Measurements from ENCODE around the gene PDLIM5. TPM values are rescaled to one million over a fixed set of nuclear protein-coding genes. Genes with fewer than 3 reads are reported as not detected.
A peak's percentile ranks its signal among the peaks of the same experiment; 100 is the strongest.

The PDLIM5 gene
- total RNA-seq, 1 experiment from 2014 or later = 53.8 TPM

GRCh38 chr4:94448815-94449375 is 2.8 kb upstream of the PDLIM5 start:
- Histone ChIP-seq H2AFZ (ENCODE audit: low read length) (no peak overlapping the region), H3K4me1 (ENCODE audit: low read length) (peaks cover 24% of the 10 kb centered on the region), H3K9me2 (replicated peaks; ENCODE audit: insufficient read depth, low read length) (no peaks in the 10 kb centered on the region), H3K27me3 (ENCODE audit: low read length) (no peaks in the 10 kb centered on the region), H3K4me3 (ENCODE audit: low read length) (no peak overlapping the region), H3K9ac (ENCODE audit: low read length) (no peak overlapping the region), H3K79me2 (ENCODE audit: low read length) (peaks cover 18% of the 10 kb centered on the region), H3K9me3 (ENCODE audit: low read length) (no peaks in the 10 kb centered on the region), H3K27ac (ENCODE audit: low read length) (no peak overlapping the region), H3K4me2 (ENCODE audit: low read depth, low read length, poor library complexity, severe bottlenecking) (no peak overlapping the region), H4K20me1 (ENCODE audit: insufficient read depth, low read depth, low read length) (no peaks in the 10 kb centered on the region), H3K36me3 (ENCODE audit: insufficient read depth, low read length) (no peaks in the 10 kb centered on the region)
- no peak for DNase-seq

GRCh38 chr4:94451051-94451694 is 569 bp upstream of the PDLIM5 start:
- H3K4me3 ChIP-seq (ENCODE audit: low read length) = peak overlapping the region; percentile 88
- peak overlapping the region; percentile 97 for H3K4me2 ChIP-seq (ENCODE audit: low read depth, low read length, poor library complexity, severe bottlenecking)
- peak; percentile 43 for DNase-seq
- no peaks in the 10 kb centered on the region for H3K27me3 ChIP-seq (ENCODE audit: low read length)
- peaks cover 31% of the 10 kb centered on the region for H3K4me1 ChIP-seq (ENCODE audit: low read length)
- H3K79me2 ChIP-seq (ENCODE audit: low read length) = peaks cover 40% of the 10 kb centered on the region
- no peak overlapping the region for H3K27ac ChIP-seq (ENCODE audit: low read length)
- peaks cover 11% of the 10 kb centered on the region for H3K36me3 ChIP-seq (ENCODE audit: insufficient read depth, low read length)
- H3K9me3 ChIP-seq (ENCODE audit: low read length) = no peaks in the 10 kb centered on the region
- peak overlapping the region; percentile 62 for H3K9ac ChIP-seq (ENCODE audit: low read length)
- no peaks in the 10 kb centered on the region for H4K20me1 ChIP-seq (ENCODE audit: insufficient read depth, low read depth, low read length)
- H2AFZ ChIP-seq (ENCODE audit: low read length) = peak overlapping the region; percentile 99
- H3K9me2 ChIP-seq (replicated peaks; ENCODE audit: insufficient read depth, low read length) = no peaks in the 10 kb centered on the region

- Histone ChIP-seq H4K20me1 (ENCODE audit: insufficient read depth, low read depth, low read length) (no peaks in the 10 kb centered on the region), H3K9me3 (ENCODE audit: low read length) (no peaks in the 10 kb centered on the region), H3K4me1 (ENCODE audit: low read length) (peaks cover 45% of the 10 kb centered on the region), H3K4me2 (ENCODE audit: low read depth, low read length, poor library complexity, severe bottlenecking) (peak overlapping the region; percentile 97), H3K4me3 (ENCODE audit: low read length) (peak overlapping the region; percentile 88), H3K27ac (ENCODE audit: low read length) (peak overlapping the region; percentile 46), H3K9me2 (replicated peaks; ENCODE audit: insufficient read depth, low read length) (no peaks in the 10 kb centered on the region), H3K9ac (ENCODE audit: low read length) (peak overlapping the region; percentile 84), H3K79me2 (ENCODE audit: low read length) (peaks cover 54% of the 10 kb centered on the region), H3K36me3 (ENCODE audit: insufficient read depth, low read length) (peaks cover 20% of the 10 kb centered on the region), H3K27me3 (ENCODE audit: low read length) (no peaks in the 10 kb centered on the region), H2AFZ (ENCODE audit: low read length) (peak overlapping the region; percentile 95)
- peak; percentile 70 for DNase-seq
Observed at GRCh38 chr4:94452476-94453371, 982 bp downstream of the PDLIM5 start.

- H3K36me3 ChIP-seq (ENCODE audit: insufficient read depth, low read length) = peaks cover 20% of the 10 kb centered on the region
- H2AFZ ChIP-seq (ENCODE audit: low read length) = no peak overlapping the region
- peaks cover 47% of the 10 kb centered on the region for H3K4me1 ChIP-seq (ENCODE audit: low read length)
- no peaks in the 10 kb centered on the region for H3K27me3 ChIP-seq (ENCODE audit: low read length)
- peak; percentile 46 for DNase-seq
- H3K79me2 ChIP-seq (ENCODE audit: low read length) = peaks cover 60% of the 10 kb centered on the region
- H3K27ac ChIP-seq (ENCODE audit: low read length) = peak overlapping the region; percentile 46
- H4K20me1 ChIP-seq (ENCODE audit: insufficient read depth, low read depth, low read length) = no peaks in the 10 kb centered on the region
- H3K9me2 ChIP-seq (replicated peaks; ENCODE audit: insufficient read depth, low read length) = no peaks in the 10 kb centered on the region
- H3K9me3 ChIP-seq (ENCODE audit: low read length) = no peaks in the 10 kb centered on the region
- peak overlapping the region; percentile 88 for H3K4me3 ChIP-seq (ENCODE audit: low read length)
- H3K4me2 ChIP-seq (ENCODE audit: low read depth, low read length, poor library complexity, severe bottlenecking) = peak overlapping the region; percentile 97
- H3K9ac ChIP-seq (ENCODE audit: low read length) = peak overlapping the region; percentile 84
Observed at GRCh38 chr4:94453391-94453963, 1.7 kb downstream of the PDLIM5 start.

GRCh38 chr4:94454405-94454804 is 2.7 kb downstream of the PDLIM5 start:
- H3K4me1 ChIP-seq (ENCODE audit: low read length) = peaks cover 47% of the 10 kb centered on the region
- H2AFZ ChIP-seq (ENCODE audit: low read length) = no peak overlapping the region
- H3K36me3 ChIP-seq (ENCODE audit: insufficient read depth, low read length) = peaks cover 20% of the 10 kb centered on the region
- H4K20me1 ChIP-seq (ENCODE audit: insufficient read depth, low read depth, low read length) = no peaks in the 10 kb centered on the region
- H3K4me2 ChIP-seq (ENCODE audit: low read depth, low read length, poor library complexity, severe bottlenecking) = peak overlapping the region; percentile 97
- no peak overlapping the region for H3K4me3 ChIP-seq (ENCODE audit: low read length)
- H3K9me2 ChIP-seq (replicated peaks; ENCODE audit: insufficient read depth, low read length) = no peaks in the 10 kb centered on the region
- H3K27me3 ChIP-seq (ENCODE audit: low read length) = no peaks in the 10 kb centered on the region
- H3K9ac ChIP-seq (ENCODE audit: low read length) = no peak overlapping the region
- no peak overlapping the region for H3K27ac ChIP-seq (ENCODE audit: low read length)
- no peaks in the 10 kb centered on the region for H3K9me3 ChIP-seq (ENCODE audit: low read length)
- H3K79me2 ChIP-seq (ENCODE audit: low read length) = peaks cover 69% of the 10 kb centered on the region
- no peak for DNase-seq

- Histone ChIP-seq H2AFZ (ENCODE audit: low read length) (no peak overlapping the region), H3K4me1 (ENCODE audit: low read length) (peaks cover 47% of the 10 kb centered on the region), H3K4me3 (ENCODE audit: low read length) (no peak overlapping the region), H3K9me2 (replicated peaks; ENCODE audit: insufficient read depth, low read length) (no peaks in the 10 kb centered on the region), H3K4me2 (ENCODE audit: low read depth, low read length, poor library complexity, severe bottlenecking) (no peak overlapping the region), H3K27me3 (ENCODE audit: low read length) (no peaks in the 10 kb centered on the region), H3K9me3 (ENCODE audit: low read length) (no peaks in the 10 kb centered on the region), H3K79me2 (ENCODE audit: low read length) (peaks cover 76% of the 10 kb centered on the region), H3K36me3 (ENCODE audit: insufficient read depth, low read length) (peaks cover 20% of the 10 kb centered on the region), H4K20me1 (ENCODE audit: insufficient read depth, low read depth, low read length) (no peaks in the 10 kb centered on the region), H3K9ac (ENCODE audit: low read length) (no peak overlapping the region), H3K27ac (ENCODE audit: low read length) (no peak overlapping the region)
- no peak for DNase-seq
Observed at GRCh38 chr4:94455081-94455480, 3.3 kb downstream of the PDLIM5 start.

- Histone ChIP-seq H3K9me2 (replicated peaks; ENCODE audit: insufficient read depth, low read length) (no peaks in the 10 kb centered on the region), H3K36me3 (ENCODE audit: insufficient read depth, low read length) (peaks cover 20% of the 10 kb centered on the region), H3K27ac (ENCODE audit: low read length) (0 out of 2 replicates have a peak overlapping the region, but pooled peaks have one; percentile 25), H3K4me3 (ENCODE audit: low read length) (no peak overlapping the region), H3K27me3 (ENCODE audit: low read length) (no peaks in the 10 kb centered on the region), H3K4me2 (ENCODE audit: low read depth, low read length, poor library complexity, severe bottlenecking) (peak overlapping the region; percentile 35), H3K9ac (ENCODE audit: low read length) (no peak overlapping the region), H3K79me2 (ENCODE audit: low read length) (peaks cover 95% of the 10 kb centered on the region), H2AFZ (ENCODE audit: low read length) (no peak overlapping the region), H4K20me1 (ENCODE audit: insufficient read depth, low read depth, low read length) (no peaks in the 10 kb centered on the region), H3K4me1 (ENCODE audit: low read length) (peaks cover 34% of the 10 kb centered on the region), H3K9me3 (ENCODE audit: low read length) (no peaks in the 10 kb centered on the region)
- no peak for DNase-seq
Observed at GRCh38 chr4:94457692-94458106, 6.0 kb downstream of the PDLIM5 start.

GRCh38 chr4:94458682-94459081 is 6.9 kb downstream of the PDLIM5 start:
- no peak for DNase-seq
- no peaks in the 10 kb centered on the region for H3K9me2 ChIP-seq (replicated peaks; ENCODE audit: insufficient read depth, low read length)
- no peak overlapping the region for H3K4me3 ChIP-seq (ENCODE audit: low read length)
- H3K4me2 ChIP-seq (ENCODE audit: low read depth, low read length, poor library complexity, severe bottlenecking) = no peak overlapping the region
- H3K4me1 ChIP-seq (ENCODE audit: low read length) = peaks cover 25% of the 10 kb centered on the region
- no peaks in the 10 kb centered on the region for H4K20me1 ChIP-seq (ENCODE audit: insufficient read depth, low read depth, low read length)
- H3K27ac ChIP-seq (ENCODE audit: low read length) = no peak overlapping the region
- peaks cover 20% of the 10 kb centered on the region for H3K36me3 ChIP-seq (ENCODE audit: insufficient read depth, low read length)
- no peak overlapping the region for H2AFZ ChIP-seq (ENCODE audit: low read length)
- H3K9ac ChIP-seq (ENCODE audit: low read length) = no peak overlapping the region
- H3K79me2 ChIP-seq (ENCODE audit: low read length) = peaks cover 93% of the 10 kb centered on the region
- no peaks in the 10 kb centered on the region for H3K9me3 ChIP-seq (ENCODE audit: low read length)
- no peaks in the 10 kb centered on the region for H3K27me3 ChIP-seq (ENCODE audit: low read length)
